GM11168 (cell line): Measurements from ENCODE around the gene SLC8A3.

ENCODE experiments used
- in situ Hi-C: fragments of 300-500 bp; cut with MboI; formaldehyde crosslinking; loops from one replicate; pipeline ENCODE4 v1.12.0; 2022; ENCODE audit warnings: low sequenced_read_pairs; ENCODE audit not compliant: unreplicated experiment

SLC8A3 gene

DNA sequence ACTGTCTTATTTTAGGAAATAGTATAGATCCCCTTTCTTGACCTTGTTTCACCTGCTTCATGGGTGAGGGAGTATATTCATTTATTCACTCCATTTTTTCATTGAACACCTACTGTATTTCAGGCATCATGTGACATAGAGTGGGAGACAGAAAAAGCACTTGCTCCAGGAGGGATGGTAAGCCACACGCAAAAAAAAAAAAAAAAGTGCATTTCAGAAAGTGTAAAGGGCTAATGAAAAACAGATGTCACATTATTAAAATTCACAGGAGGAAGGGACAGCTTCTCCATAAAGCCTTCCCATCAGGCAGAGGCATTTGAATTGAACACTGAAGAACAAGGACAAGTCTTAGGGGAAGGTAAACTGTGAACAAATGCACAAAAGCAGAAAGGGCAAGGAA lies 7.5 kb downstream of the SLC8A3 start:
- in situ Hi-C loops = no loop called here

DNA sequence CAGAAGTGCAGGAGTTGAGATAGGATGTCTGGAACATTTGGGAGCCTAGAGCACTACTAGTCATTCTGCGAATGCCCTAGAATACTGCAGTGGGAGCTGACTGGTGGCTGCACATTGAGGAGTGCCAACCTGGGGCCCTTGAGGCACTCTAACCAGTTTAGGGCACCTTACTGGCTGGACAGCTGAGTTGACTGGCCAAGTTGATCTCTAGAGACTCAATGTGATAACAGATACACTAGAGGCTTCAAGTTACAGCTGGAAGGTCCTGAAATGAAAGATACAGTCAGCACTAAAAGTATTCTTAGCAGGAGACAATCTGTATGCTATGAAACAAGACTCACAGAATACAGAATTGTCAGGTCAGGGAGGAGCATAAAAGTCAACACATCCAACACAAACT lies 8.0 kb downstream of the SLC8A3 start:
- in situ Hi-C loops = no loop called here

DNA sequence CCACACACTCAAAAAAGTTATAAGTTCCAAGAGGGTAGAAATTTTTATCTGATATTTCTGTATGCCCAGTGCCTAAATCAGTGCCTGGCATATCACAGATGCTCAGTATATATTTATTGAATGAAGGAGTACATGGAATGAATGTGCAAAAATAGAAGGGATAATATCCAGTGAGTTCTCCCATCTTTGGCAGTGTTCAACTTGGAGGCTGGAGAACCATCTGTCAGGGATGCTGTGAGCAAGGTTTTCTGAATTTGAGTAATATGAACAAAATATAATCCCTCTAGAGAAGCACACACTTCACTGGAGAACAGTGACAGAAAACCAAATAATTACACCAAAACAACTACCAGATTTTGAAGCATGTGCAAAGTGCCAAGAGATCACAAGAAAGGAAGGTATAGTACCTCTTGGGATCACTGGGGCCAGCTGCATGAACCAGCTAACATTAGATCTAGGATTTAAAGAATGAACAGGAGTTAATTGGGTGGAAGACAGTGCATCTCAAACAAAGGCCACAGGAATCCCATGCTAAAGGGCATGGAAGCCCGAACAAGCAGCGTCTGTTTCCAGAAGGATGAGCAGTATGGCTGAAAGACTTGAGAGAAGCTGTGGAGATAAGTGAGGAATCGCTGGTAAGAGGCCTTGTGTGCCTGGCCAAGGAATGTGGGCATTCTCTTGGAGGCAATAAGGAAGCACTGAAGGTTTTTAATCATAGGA lies 11.5 kb downstream of the SLC8A3 start:
- in situ Hi-C loops = no loop called here

DNA sequence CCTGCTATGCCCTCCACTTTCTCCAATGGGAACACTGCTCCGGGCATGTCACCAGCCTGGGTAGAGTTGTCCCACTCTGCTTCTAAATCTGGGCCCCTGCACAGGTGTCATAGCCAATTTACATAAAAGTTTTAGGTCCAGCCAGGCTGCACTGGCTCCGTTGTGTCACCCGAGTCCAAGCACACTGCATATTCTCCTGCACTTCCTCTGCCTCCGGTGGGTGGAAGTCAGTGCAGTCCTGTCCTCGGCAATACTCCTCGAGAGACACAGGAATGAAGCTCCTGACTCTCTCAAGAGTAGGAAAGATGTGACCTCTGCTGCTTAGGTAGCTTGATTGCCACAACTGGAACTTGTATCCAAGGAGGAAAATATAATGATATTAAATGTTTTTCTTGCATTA lies 15.2 kb downstream of the SLC8A3 start:
- in situ Hi-C loops = no loop called here

DNA sequence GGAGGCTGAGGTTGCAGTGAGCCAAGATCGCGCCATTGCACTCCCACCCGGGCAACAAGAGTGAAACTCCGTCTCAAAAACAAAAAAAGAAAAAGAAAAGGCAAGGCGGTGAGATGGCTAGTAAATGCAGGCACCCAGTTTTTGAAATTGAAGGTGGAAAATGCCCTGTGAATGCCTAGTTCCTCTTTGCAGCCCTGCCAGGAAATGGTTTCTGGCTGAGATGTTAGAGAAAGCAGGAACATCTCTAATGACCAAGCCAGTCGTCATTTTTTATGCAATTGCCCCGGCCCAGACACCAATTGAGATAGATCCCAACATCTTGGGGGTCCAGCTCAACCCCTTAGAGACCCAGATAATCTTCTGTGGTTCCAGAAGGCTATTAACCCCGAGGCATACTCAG lies 17.0 kb downstream of the SLC8A3 start:
- in situ Hi-C loops = no loop called here

DNA sequence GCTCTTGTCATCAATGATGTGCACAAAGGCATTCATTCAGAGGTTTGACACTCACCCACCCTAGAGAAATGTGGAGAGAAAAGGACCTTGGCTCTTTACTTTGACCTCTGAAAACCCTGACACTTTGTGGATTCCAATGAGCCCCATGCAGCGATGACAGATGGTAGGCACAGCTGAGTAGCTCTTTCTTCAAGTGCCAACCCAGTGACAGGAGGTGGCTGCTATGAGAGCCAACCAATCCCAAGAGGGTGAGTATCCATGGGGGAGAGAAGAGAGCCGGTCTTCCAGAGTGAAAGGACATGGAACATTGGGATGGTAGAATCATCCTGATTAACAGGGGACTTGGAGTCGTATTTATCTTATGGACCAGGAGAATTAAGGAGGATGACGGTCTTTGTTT lies 17.8 kb downstream of the SLC8A3 start:
- in situ Hi-C loops = no loop called here

DNA sequence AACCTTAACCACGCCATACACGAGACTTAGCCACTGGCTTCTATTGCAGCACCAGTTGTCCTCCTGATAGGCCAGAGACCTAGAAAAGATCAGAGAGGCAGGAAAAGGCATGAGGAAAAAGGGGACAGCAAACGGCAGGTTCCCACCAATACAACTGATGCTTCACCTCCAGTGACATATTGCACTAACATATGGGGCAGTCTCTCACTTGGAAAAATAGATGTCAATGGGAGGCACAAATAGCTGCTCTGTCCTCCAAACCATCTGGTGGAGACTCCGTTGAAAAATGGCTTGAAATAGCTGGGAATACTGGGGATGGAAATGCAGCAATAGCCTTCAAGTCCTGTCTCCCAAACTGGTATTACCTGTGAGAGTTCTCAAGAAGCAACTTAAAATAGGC lies 20.3 kb downstream of the SLC8A3 start:
- in situ Hi-C loops = no loop called here

DNA sequence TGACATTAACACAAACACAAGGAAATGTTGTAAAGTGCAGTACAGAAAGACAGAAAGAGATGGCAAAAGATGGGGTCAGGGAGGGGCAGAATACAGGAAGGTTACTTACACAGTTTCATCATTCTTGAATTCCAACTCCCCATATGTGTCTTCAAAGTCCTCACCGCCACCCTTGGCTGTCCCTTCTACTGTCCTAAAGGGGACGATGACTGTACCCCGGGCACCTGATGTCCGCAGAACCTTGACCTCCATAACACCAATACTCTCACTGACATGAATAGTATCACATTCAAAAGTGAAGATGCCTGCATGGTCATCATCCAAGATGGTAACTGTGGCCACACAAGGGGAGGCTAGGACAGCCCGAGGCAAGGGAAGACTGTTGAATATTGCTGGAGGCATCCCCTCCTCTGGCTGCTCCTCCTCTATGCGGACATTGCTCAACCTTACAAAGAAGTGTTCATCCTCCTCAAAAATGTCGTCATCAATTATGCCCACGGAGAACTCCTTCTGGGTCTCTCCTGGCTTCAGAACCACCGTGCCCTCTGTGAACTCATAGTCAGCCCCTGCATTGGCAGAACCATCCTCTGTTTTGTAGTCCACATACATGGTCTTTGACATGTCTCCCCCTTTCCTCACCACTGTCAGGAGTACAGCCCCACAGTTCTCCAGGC lies 22.1 kb downstream of the SLC8A3 start:
- in situ Hi-C loops = no loop called here

DNA sequence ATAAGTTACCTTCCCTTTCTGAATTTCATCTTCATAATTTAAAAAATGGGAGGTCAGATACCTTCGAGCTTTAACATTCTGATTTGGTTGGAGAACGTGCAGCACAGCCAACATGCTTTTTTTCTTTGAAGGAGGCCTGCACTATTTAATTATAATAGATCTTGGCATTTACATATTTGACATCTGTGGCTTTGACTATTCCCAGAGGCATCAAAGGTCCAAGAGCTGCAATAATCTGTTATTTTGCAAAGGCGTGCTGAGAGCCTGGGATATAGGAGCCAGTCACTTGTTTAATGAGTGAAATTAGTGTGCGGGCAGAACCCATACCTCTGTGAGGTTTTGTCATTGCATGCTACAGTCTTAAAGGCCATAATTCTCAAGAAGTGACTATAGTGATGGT lies 26.4 kb downstream of the SLC8A3 start:
- in situ Hi-C loops = no loop called here

DNA sequence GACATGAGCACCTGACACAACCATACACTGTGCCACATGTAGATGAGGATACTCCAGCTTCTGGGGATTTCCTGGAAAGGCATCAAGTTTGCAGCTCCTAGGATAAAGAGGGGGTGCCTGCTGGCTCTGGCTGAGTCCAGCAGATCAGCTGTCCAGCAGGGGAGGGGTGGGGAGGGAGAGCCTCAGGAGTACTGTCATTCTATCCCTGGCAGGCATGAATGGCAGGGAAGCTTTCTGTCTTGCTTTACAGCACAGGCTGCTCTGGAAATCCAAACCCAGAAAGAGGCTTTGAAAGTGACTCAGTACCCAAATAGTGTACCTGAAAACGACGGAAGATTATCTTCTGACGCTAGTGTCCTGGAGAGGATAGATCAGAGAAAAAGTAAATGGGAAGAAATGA lies 32.2 kb downstream of the SLC8A3 start:
- in situ Hi-C loops = no loop called here

DNA sequence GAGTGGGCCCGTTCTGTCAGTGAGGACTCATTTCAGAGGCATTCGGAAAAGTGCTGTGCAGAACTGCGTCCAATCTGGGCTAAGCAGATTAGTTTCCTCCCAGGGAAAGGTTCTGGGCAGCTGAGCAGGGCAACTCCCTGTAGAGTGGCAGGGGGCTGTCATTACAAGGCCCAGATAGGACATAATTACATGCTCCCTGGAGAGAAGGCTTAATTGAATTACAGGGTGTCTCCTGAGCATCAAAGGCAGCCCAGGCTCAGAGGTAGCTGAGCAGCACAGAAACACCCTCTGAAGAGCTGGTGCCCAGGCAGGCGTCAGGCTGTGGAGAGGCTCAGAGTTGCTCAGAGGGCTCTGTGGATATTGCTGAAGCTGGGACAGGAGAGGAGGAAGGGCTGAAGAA lies 36.0 kb downstream of the SLC8A3 start:
- in situ Hi-C loops = no loop called here

DNA sequence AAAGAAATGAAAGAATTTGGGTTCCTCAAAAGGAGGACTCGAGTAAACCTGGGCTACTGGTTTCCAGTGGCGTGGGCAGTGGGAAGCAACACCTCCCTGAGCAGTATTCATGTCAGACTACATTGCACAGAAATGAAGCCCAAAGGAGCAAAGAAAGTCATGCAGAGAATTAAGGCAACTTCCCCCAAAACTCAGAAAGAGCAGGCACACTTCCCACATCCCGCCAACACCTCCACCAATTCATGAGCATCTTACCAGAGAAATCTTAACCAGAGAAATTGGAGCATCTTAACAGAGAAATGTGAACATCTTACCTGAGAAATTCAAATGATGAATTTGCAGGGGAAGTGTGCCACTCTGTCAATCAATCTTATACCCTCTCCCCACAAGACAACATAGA lies 36.7 kb downstream of the SLC8A3 start:
- in situ Hi-C loops = no loop called here

DNA sequence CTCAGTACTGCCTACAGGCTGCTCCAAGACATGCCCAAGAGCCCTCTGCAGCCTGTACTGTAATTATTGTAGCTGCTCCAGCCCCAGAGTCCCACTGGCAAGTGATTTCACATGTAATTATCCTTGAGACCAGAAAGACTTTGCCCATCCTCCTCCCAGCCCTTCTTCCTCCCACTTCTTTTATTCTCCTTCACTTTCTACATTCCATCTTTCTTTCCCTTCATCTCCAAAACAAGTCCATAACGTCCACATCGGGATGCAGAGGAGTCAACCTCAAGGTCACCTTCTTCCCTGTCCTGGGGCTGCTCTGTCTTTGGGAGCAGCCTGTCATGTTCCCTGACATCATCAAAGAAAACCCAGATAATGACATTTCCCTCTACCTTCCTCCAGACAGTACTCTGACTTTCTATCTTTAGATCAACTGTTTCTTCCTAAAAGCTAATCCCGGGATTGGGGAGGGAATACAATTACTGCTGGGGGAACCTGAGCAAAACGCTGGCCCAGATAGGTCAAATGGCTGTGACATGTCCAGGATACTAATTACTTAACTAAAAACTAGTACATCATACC lies 39.1 kb downstream of the SLC8A3 start:
- in situ Hi-C loops = no loop called here

DNA sequence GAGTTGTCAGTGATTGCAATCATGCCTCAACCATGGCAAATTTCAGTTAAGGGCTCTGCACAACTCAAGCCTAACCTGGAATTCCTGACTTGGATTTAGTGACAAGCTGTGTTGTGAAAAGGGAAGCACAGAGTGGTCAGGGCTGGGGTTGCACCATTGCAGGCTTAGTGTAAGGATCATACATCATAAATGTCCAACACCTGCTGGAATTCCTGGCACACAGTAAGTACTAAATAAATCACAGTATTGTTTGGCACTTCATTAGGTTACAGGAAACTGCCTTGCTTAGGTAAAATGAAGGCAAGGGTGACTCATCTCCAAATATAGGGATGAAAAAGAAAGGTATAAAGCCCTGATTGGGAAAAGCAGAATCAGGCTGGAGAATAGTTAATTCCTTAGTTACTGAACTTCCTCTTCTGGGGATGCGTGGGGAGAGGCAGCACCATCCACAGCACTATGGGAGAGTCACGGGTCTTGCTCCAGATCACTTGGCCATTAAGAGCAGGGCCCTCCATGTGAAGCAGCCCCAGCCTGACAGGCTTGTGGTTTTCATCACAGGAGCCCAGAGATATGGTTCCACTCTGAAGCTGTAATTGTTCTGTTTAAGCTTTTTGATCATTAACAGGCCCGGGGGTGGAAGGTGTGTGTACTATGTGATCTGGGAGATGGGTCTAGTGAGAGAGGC lies 39.7 kb downstream of the SLC8A3 start:
- in situ Hi-C loops = no loop called here

DNA sequence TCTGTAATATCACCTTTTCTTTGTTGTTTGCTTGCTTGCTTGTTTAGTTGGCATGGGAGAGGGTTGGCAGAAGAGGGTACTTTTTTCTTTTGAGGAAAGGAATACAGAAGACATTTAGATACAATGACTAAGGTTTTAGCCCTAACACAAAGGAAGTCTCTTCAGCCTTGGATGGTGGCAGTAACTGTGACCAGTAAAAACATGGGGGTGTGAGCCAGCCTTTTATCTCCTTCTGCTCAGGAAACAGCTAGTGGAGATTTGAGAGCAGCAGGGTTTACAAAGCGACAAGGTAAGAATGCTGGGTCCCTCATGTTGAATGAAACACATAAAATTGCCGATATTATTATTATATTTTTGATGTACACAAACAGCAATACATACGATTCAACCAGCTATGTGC lies 40.4 kb downstream of the SLC8A3 start:
- in situ Hi-C loops = no loop called here

DNA sequence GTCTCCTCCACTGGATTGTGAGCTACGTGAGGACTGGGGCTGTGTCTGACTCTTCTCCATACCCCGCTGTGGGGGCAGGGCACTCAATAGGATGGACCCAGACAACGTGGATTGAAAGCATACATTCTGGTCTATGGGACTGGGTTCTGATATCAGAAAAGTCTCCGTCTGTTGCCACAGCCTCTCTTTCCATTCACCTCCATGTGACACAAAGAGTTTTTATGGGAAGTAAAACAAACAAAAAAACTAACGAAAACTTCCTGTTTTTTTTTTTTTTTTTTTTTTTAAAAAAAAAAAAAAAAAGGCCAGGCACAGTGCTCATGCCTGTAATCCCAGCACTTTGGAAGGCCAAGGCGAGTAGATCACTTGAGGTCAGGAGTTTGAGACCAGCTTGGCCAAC lies 44.7 kb downstream of the SLC8A3 start:
- in situ Hi-C loops = no loop called here

DNA sequence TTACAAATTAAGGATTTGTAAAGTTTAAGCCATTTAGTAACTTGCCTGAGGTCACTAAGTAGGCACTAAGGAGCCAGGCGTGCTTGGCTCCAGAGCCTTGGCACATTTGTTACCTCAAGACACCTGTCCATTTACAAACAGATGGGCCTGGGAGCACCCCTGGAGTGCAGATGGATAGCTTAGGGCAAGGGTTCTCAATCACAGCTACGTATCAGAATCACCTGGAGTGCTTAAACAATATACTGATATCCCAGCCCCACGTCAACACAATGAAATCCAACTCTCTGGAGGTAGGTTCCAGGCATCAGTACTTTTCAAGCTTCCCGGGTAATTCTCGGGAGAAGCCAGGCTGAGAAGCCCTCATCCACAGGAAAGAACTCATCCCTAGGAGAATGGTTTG lies 45.4 kb downstream of the SLC8A3 start:
- in situ Hi-C loops = no loop called here

DNA sequence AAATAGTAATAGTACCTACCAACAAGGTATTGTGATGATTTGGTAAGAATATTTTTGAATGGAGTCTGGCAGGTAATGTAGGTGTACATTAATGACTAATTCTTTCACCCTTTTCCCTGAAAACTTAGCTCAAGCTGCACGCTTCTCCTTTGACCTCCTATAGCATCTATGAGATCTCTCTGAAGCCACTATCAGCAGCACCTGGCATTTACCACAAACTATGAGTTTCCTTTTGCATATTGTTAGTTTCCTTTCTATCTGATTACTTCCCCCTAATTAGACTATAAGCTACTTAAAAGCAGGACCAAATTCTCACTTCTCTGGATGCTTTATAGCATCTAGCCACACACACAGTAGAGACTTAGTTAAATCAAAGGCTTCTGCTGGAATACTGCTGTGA lies 48.1 kb downstream of the SLC8A3 start:
- in situ Hi-C loops = no loop called here

DNA sequence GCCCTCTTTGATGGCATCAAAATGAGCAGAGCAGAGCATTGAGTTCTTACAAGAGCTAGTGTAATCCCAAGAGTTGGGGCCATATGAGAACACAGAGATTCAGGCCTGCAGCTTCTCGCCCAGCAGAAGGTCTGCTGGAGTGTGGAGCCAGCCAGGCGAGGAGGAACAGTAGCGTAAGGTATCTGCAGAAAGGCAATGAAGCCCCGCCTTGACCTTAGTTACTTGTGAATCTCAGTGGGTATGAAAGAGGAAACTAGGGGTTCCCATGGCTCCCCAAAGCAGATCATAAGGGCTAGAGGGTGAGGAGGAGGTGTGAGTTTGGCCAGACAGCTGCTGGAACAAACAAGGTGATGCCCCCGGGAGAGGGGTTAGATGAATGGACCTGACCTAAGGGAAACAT lies 49.4 kb downstream of the SLC8A3 start:
- in situ Hi-C loops = no loop called here

DNA sequence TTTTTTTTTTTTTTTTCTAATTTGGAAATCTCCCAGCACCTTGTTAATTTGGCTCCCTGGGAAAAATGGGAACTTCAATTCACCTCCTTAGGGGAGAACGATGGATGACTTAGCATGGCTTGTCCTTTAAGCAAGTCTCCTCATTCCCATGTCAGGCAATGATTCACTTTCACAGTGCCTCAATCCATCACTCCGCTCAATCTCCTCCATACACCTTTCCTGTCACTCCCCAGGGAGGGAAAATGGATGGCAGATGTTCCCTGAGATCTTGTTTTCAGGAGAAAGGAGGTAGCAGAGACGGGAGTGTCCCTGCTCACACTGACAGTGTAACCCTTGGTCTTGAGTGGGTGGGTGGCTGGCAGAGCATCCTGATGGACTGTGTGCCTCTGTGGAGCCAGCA lies 51.0 kb downstream of the SLC8A3 start:
- in situ Hi-C loops = no loop called here

DNA sequence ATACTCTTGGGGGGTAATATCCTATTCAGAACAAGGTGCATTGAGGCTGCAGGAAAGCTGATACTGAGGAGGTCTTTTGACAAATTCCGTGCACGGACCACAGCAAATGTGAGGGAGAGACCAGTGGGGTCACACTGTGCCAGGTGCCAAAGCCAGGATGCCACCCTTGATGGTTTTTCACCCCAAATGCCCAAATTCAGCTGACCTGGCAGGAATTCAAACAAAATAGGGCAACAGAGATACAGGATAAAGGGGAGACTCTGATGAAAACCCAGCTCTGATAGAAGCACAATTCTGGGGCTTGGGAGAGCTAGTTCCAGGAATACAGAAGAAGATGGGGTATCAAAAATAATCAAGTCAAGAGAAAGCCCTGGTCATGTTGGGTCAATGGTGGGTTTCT lies 55.3 kb downstream of the SLC8A3 start:
- in situ Hi-C loops = no loop called here
